Suprapubic skin (tissue), 4 donors: ENCODE results near the gene RPL36. TPM values are rescaled to one million over a fixed set of nuclear protein-coding genes. Genes with fewer than 3 reads are reported as not detected.

ENCODE experiments used
- DNase-seq, 2 donors: peaks; one replicate each; pipeline ENCODE4 v3.0.0-alpha.2; 2019; ENCODE audit warnings: low spot score in 2 of 2
- H3K27ac ChIP-seq: fragments of 200-600 bp; sonication (generic); one replicate; pipeline ENCODE4 v1.5.1; 2019
- H3K27me3 ChIP-seq: fragments of 200-600 bp; sonication (generic); one replicate; pipeline ENCODE4 v1.5.1; 2019
- H3K36me3 ChIP-seq: fragments of 200-600 bp; sonication (generic); one replicate; pipeline ENCODE4 v1.5.1; 2019
- H3K4me1 ChIP-seq: fragments of 200-600 bp; sonication (generic); one replicate; pipeline ENCODE4 v1.5.1; 2019
- H3K4me3 ChIP-seq: fragments of 200-600 bp; sonication (generic); one replicate; pipeline ENCODE4 v1.5.1; 2019; ENCODE audit warnings: mild to moderate bottlenecking
- H3K9me3 ChIP-seq: fragments of 200-600 bp; sonication (generic); one replicate; pipeline ENCODE4 v1.5.1; 2019
- CTCF ChIP-seq, 2 donors: fragments of 200-600 bp in 1 of 2; fragments of 450-650 bp in 1 of 2; sonication (generic) in 1 of 2; IDR thresholded peaks; one replicate each; pipeline ENCODE4 v1.5.1; 2016 to 2019; ENCODE audit warnings: antibody characterized with exemption in 2 of 2, mild to moderate bottlenecking in 1 of 2, moderate library complexity in 1 of 2
- EP300 ChIP-seq: sonication (generic); formaldehyde crosslinking; IDR thresholded peaks from one replicate; pipeline ENCODE4 v1.6.1; 2017; ENCODE audit warnings: antibody characterized with exemption
- POLR2A ChIP-seq, 2 donors: fragments of 450-650 bp; IDR thresholded peaks; one replicate each; pipeline ENCODE4 v1.6.1; 2017; ENCODE audit warnings: antibody characterized with exemption in 2 of 2, mild to moderate bottlenecking in 2 of 2, moderate library complexity in 2 of 2
- POLR2AphosphoS5 ChIP-seq, 3 donors: sonication (generic); formaldehyde crosslinking; IDR thresholded peaks; one replicate each; pipeline ENCODE4 v1.6.1; 2017; ENCODE audit warnings: antibody characterized with exemption in 3 of 3
- WGBS: methylation state at CpG from one replicate; pipeline ENCODE4 v1.1.5; 2018; 5-methylcytosine and 5-hydroxymethylcytosine counted together
- total RNA-seq, 4 donors: library from RNA; depleted of rRNA; stranded (reverse); fragments of >200 nt; gene quantifications; one replicate each; pipeline ENCODE4 v1.1.0, GENCODE V29; 2016

Gene RPL36
- total RNA-seq, 4 donors from 2014 or later = 420 to 822 (median 688) TPM

GRCh38 chr19:5672708-5673459 lies 17.2 kb upstream of the RPL36 start:
- no peak overlapping the region for H3K27ac ChIP-seq
- H3K4me1 ChIP-seq = no peaks in the 10 kb centered on the region
- peaks cover 29% of the 10 kb centered on the region for H3K36me3 ChIP-seq
- H3K27me3 ChIP-seq = no peaks in the 10 kb centered on the region
- H3K9me3 ChIP-seq = no peaks in the 10 kb centered on the region
- no peak for DNase-seq
- TF ChIP-seq POLR2A (IDR thresholded peaks at IDR 0.05) = no peak
- no peak for TF ChIP-seq EP300
- TF ChIP-seq POLR2AphosphoS5 (IDR thresholded peaks at IDR 0.05) = no peak
- TF ChIP-seq CTCF (IDR thresholded peaks at IDR 0.05) = no peak
- 86% methylated on average over 13 of the region's 13 CpGs for WGBS
- no peak overlapping the region for H3K4me3 ChIP-seq

GRCh38 chr19:5673752-5674151 lies 16.3 kb upstream of the RPL36 start:
- Histone ChIP-seq H3K27ac (no peak overlapping the region), H3K9me3 (no peaks in the 10 kb centered on the region), H3K36me3 (peaks cover 21% of the 10 kb centered on the region), H3K4me1 (no peaks in the 10 kb centered on the region), H3K4me3 (no peak overlapping the region), H3K27me3 (no peaks in the 10 kb centered on the region)
- 98% methylated on average over 1 of the region's 1 CpG for WGBS
- DNase-seq = no peak
- TF ChIP-seq POLR2AphosphoS5 (IDR thresholded peaks at IDR 0.05) (no peak), POLR2A (IDR thresholded peaks at IDR 0.05) (no peak), EP300 (no peak), CTCF (IDR thresholded peaks at IDR 0.05) (no peak)

- Histone ChIP-seq H3K27me3 (no peaks in the 10 kb centered on the region), H3K27ac (no peak overlapping the region), H3K9me3 (no peaks in the 10 kb centered on the region), H3K4me1 (peaks cover 9% of the 10 kb centered on the region), H3K36me3 (peaks cover 11% of the 10 kb centered on the region), H3K4me3 (no peak overlapping the region)
- no peak for TF ChIP-seq POLR2A (IDR thresholded peaks at IDR 0.05)
- TF ChIP-seq CTCF (IDR thresholded peaks at IDR 0.05) = no peak
- no peak for TF ChIP-seq EP300
- TF ChIP-seq POLR2AphosphoS5 (IDR thresholded peaks at IDR 0.05) = no peak
- WGBS = 50% methylated on average over 5 of the region's 5 CpGs
- no peak for DNase-seq
Measured at GRCh38 chr19:5674714-5675113, 15.4 kb upstream of the RPL36 start.

- Histone ChIP-seq H3K4me1 (peaks cover 17% of the 10 kb centered on the region), H3K27me3 (no peaks in the 10 kb centered on the region), H3K9me3 (no peaks in the 10 kb centered on the region), H3K4me3 (no peak overlapping the region), H3K36me3 (peaks cover 5% of the 10 kb centered on the region), H3K27ac (no peak overlapping the region)
- TF ChIP-seq EP300 (no peak), CTCF (IDR thresholded peaks at IDR 0.05) (no peak), POLR2AphosphoS5 (IDR thresholded peaks at IDR 0.05) (no peak), POLR2A (IDR thresholded peaks at IDR 0.05) (no peak)
- no peak for DNase-seq
- 85% methylated on average over 10 of the region's 17 CpGs for WGBS
Measured at GRCh38 chr19:5676105-5676771, 13.9 kb upstream of the RPL36 start.

GRCh38 chr19:5676772-5677105 lies 13.4 kb upstream of the RPL36 start:
- peaks cover 22% of the 10 kb centered on the region for H3K4me1 ChIP-seq
- no peak for TF ChIP-seq EP300
- no peak for TF ChIP-seq POLR2A (IDR thresholded peaks at IDR 0.05)
- TF ChIP-seq POLR2AphosphoS5 (IDR thresholded peaks at IDR 0.05) = no peak
- TF ChIP-seq CTCF (IDR thresholded peaks at IDR 0.05) = no peak
- no peaks in the 10 kb centered on the region for H3K9me3 ChIP-seq

More at GRCh38 chr19:5676772-5677105, 13.4 kb upstream of the RPL36 start:
- no peaks in the 10 kb centered on the region for H3K27me3 ChIP-seq
- DNase-seq = no peak
- no peak overlapping the region for H3K4me3 ChIP-seq
- WGBS = 59% methylated on average over 5 of the region's 13 CpGs
- no peak overlapping the region for H3K27ac ChIP-seq
- peaks cover 4% of the 10 kb centered on the region for H3K36me3 ChIP-seq
